GM03348 (cell line): Measurements from ENCODE around the gene CDK11A.
"Not testable (repeated sequence)": the region's sequence is repeated elsewhere in the genome, so short reads cannot be mapped to it uniquely, and the experiment has no call there.

Source experiments
- DNase-seq: peaks from one replicate; pipeline ENCODE4 v3.0.0; 2012; ENCODE audit warnings: low spot score

Gene CDK11A

GRCh38 chr1:1721201-1721600 lies 3.0 kb downstream of the CDK11A start:
- no peak for DNase-seq

GRCh38 chr1:1715109-1715883 lies 8.9 kb downstream of the CDK11A start:
- DNase-seq: not testable (repeated sequence)

DNA sequence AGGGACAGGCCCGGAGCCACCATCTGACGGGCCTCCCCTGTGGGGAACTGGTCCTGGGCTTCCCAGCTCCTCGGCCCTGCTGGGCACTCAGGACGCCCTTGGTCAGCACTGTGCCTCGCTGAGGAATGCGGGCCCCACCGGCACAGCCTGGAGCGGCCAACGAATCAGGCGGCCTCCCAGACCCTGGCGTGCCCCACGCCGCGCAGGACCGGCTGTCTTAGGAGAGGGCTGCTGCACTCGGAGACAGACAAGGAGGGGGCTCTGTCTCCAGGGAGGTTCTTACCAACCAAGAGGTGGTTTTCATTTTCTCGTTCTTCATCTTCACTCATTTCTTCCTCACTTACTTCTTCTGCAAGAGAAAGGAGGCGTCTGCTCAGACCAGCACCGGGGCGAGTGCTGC lies 16.3 kb downstream of the CDK11A start:
- not testable (repeated sequence) for DNase-seq

- DNase-seq: not testable (repeated sequence)
These were observed 16.9 kb downstream of the CDK11A start for GRCh38 chr1:1707241-1707640.

DNA sequence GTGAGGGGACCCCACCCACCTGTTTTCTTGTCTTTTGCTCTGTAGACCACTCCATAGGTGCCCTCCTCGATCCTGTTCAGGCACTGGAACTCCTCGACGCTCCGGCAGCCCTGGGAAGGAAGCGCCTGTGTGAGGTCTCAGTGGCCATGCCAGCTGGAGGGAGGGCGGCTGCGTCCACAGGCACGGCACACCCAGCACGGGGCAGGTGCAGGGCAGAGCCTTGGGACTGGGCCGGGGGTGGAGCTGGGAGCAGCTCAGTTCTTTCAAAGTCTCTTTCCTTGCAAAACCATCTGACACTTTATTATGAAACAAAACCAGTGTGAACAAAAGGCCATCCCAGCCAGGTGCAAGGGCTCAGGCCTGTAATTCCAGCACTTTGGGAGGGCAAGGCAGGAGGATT lies 18.5 kb downstream of the CDK11A start:
- DNase-seq: not testable (repeated sequence)

- DNase-seq: not testable (repeated sequence)
These were observed 19.7 kb downstream of the CDK11A start for GRCh38 chr1:1704284-1704957.

GRCh38 chr1:1703796-1704195 lies 20.4 kb downstream of the CDK11A start:
- DNase-seq: no peak

DNA sequence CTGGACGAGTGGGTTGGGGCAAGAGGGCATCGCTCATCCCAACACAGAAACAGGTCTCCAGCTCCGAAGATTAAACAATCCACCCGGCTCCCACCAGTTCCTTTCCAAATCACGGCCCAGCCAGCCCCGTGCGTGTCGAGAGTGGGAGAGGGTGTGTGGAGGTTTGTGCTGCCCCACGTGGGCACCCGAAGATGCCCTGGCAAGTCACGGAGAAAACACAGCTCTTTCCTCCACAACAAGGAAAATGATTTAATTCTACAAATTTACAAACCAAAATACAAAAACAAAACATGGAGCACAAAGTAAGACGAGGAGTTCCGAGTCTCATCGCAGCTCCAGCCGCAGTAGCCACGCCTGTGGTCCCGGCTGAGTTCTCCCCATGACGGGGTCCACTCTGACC lies 21.7 kb downstream of the CDK11A start:
- not testable (repeated sequence) for DNase-seq

GRCh38 chr1:1700557-1700956 lies 23.6 kb downstream of the CDK11A start:
- not testable (repeated sequence) for DNase-seq

DNA sequence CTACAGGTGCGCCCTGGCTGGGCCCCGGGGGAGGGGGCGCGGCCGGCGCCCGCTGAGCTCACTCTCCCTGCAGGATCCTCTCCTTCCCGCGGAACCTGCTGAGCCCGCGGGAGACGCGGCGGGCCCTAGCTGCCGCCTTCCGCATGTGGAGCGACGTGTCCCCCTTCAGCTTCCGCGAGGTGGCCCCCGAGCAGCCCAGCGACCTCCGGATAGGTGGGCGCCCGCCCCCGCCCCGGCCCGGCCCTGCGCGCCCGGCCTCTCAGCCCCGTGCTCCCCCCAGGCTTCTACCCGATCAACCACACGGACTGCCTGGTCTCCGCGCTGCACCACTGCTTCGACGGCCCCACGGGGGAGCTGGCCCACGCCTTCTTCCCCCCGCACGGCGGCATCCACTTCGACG lies 24.1 kb downstream of the CDK11A start:
- DNase-seq: not testable (repeated sequence)

- DNase-seq: not testable (repeated sequence)
These were observed 25.1 kb downstream of the CDK11A start for GRCh38 chr1:1699061-1699460.

- DNase-seq: not testable (repeated sequence)
These were observed 26.6 kb downstream of the CDK11A start for GRCh38 chr1:1697358-1698183.

DNA sequence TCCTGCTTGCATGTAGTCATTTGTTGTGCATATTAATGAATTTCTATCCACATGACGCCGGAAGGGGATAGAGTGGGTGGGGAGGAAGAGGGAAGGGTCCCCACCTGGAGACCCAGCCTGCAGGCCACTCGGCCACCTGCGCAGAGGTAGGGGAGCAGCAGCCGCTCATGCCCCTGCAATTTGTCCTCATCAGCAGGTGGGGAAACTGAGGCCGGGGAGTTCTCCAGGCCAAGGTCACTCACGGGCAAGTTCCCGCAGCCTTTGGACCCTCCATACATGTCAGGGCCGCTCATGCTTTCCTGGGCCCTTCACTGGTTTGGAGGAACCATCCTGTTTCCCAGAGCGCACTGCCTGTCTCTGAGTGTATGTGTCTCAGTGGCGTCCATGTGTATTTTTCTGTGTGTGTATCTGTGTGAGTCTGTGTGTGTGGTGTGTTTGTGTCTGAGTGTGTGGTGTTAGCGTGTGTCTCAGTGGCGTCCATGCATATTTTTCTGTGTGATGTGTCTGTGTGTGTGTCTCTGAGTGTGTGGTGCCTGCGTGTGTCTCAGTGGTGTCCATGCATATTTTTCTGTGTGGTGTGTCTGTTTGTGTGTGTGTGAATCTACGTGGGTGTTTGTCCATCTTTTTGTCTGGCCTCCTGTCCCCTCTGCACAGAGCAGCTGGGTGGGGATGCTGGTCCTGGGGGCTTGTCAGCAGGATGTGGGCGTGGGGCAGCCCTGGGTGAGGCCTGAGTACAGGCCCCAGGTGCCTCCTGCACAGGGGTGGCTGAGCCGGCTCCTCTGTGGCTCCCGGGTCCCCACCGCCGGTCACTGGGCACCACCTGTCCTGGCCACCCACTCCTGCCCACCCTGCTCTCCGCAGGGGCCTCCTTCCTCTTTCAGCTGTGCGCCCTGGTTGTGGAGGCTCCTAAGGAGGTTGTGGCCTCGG lies 27.5 kb downstream of the CDK11A start:
- DNase-seq: not testable (repeated sequence)

DNA sequence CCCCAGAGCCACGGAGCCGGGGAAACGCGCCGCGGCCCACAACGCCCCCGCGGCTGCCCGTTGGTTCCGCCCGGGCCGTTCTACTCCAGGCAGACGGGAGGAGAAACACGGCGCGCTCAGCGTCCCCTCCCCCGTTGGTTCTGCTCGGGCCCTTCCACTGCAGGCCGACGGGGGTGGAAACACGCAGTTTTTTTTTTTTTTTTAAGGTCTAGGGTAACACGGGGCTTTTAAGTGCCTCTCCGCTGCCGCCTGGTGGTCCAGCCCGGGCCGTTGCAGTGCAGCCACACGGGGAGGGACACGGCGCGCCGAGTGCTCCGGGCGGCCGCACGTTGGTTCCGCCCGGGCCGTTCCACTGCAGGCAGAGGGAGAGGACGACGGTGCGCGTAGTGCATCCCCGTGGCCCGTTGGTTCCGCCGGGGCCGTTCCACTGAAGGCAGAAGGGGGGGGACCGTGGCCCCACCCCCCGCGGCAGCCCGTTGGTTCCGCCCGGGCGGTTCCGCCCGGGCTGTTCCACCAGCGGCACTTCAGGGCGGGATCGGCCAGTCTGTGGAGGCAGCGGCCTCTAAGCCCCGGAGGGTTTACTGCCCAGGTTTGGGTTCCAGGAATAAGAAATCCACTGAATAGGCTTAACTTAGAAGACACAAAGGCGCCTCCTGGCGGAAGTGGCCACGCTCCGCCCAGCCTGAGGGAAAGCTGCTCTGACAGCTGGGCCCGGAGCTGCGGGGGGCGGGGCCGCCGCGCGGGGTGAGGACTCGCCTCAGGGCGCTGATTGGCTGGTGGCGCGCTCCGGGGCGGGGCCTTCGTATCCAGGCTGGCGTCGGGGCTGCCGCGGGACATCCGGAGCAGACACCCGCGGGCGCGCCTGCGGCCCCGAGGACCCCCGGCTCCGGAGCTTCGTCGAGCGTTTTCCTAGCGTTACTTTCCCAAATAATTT lies 31.2 kb downstream of the CDK11A start, which contains the start of gene SLC35E2B:
Gene SLC35E2B (minus strand): TSS at position 82 of the 934 bp plus-strand sequence. CDS start 16,096 bp downstream, outside the sequence.
- peak; percentile 74 for DNase-seq

DNA sequence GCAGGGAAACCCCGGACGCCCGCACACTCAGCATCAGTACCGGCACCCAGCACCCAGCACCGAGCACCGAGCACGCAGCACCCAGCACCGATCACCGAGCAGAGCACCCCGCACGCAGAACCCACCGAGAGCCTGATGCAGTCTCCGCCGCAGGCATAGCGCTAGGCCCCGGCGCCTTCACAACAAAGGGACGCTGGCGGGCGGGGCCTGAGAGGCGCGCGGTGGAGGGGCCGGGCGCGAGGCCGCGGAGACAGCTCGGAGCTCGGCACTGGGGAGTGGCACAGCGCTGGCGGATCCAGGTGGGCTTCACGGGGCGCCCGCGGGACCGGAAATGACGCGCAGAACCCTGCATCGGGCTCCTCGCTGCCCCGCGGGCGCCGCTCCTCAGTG lies 31.8 kb downstream of the CDK11A start:
- not testable (repeated sequence) for DNase-seq

- DNase-seq: not testable (repeated sequence)
These were observed 32.7 kb downstream of the CDK11A start for GRCh38 chr1:1691443-1691842.

GRCh38 chr1:1689526-1689925 lies 34.6 kb downstream of the CDK11A start:
- not testable (repeated sequence) for DNase-seq

DNA sequence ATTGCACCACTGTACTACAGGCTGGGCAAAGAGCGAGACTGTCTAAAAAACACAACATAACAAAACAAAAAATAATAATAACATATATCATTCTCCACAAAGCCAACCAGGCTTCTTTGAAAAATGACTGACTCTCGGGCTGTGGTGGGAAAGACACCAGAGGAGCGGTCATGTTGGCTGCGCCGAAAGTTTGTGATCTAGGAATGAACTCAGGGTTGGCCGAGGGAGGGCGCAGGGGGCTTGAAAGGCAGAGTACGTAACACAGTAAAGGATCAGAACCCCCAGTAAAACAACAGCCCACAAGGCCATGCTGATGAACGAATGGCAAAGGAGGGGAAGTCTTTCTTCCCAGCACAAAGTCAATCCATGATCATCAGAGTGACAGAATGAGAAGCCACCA lies 36.3 kb downstream of the CDK11A start:
- no peak for DNase-seq

DNA sequence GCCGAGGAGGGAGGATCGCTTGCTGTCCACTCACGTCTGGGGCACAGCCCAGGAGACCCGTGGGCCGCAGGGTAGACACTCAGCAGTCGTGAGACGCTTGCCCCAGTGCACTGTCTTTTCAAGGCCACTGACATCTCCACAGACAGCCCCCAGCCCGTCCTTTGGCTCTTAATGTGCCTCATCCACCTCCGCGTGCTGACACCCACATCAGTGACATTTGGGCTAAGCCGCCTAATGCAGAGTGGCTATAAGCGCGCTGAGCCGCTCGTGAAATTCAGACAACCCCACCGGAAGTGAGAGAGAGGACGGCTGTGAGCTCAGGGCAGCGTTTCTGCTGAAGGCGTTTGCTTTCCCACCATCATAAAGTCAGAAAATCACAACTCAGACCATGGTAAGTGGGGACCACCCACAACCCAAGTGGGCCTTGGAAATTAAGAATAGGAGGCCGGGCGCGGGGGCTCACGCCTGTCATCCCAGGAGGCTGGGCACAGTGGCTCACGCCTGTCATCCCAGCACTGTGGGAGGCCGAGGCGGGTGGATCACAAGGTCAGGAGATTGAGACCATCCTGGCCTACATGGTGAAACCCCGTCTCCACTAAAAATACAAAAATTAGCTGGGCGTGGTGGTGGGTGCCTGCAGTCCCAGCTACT lies 40.0 kb downstream of the CDK11A start:
- DNase-seq: no peak
